ENCODE data around the gene ITPK1.

DNA sequence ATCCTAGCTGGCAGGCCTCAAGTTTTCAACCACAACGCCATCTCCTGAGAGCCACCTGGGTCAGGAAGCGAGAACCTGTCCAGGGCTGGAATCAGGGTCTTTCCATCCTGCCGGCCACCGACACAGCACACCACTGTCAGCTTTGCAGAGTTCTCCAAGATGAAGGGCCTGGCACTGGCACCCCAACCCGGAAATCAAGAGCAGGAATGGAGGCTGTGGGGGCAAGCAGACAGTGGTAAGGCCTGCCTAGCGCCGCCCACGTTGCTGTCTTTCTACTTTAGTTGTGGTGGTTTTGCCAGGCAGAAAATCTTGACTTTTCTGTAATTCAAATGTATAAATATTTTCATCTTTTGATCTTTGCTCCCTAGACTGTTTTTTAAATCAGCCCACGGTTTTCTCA lies 90.7 kb downstream of the ITPK1 start:
- TF ChIP-seq, protein P1, sequence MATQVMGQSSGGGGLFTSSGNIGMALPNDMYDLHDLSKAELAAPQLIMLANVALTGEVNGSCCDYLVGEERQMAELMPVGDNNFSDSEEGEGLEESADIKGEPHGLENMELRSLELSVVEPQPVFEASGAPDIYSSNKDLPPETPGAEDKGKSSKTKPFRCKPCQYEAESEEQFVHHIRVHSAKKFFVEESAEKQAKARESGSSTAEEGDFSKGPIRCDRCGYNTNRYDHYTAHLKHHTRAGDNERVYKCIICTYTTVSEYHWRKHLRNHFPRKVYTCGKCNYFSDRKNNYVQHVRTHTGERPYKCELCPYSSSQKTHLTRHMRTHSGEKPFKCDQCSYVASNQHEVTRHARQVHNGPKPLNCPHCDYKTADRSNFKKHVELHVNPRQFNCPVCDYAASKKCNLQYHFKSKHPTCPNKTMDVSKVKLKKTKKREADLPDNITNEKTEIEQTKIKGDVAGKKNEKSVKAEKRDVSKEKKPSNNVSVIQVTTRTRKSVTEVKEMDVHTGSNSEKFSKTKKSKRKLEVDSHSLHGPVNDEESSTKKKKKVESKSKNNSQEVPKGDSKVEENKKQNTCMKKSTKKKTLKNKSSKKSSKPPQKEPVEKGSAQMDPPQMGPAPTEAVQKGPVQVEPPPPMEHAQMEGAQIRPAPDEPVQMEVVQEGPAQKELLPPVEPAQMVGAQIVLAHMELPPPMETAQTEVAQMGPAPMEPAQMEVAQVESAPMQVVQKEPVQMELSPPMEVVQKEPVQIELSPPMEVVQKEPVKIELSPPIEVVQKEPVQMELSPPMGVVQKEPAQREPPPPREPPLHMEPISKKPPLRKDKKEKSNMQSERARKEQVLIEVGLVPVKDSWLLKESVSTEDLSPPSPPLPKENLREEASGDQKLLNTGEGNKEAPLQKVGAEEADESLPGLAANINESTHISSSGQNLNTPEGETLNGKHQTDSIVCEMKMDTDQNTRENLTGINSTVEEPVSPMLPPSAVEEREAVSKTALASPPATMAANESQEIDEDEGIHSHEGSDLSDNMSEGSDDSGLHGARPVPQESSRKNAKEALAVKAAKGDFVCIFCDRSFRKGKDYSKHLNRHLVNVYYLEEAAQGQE (IDR thresholded peaks at IDR 0.05; ENCODE audit: insufficient read depth in 1 of 2, low read depth in 2 of 2, low read length in 1 of 2), result no peak
- TF ChIP-seq, protein P2, sequence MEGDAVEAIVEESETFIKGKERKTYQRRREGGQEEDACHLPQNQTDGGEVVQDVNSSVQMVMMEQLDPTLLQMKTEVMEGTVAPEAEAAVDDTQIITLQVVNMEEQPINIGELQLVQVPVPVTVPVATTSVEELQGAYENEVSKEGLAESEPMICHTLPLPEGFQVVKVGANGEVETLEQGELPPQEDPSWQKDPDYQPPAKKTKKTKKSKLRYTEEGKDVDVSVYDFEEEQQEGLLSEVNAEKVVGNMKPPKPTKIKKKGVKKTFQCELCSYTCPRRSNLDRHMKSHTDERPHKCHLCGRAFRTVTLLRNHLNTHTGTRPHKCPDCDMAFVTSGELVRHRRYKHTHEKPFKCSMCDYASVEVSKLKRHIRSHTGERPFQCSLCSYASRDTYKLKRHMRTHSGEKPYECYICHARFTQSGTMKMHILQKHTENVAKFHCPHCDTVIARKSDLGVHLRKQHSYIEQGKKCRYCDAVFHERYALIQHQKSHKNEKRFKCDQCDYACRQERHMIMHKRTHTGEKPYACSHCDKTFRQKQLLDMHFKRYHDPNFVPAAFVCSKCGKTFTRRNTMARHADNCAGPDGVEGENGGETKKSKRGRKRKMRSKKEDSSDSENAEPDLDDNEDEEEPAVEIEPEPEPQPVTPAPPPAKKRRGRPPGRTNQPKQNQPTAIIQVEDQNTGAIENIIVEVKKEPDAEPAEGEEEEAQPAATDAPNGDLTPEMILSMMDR (IDR thresholded peaks at IDR 0.05), result no peak
- TF ChIP-seq SIN3A (IDR thresholded peaks at IDR 0.05; ENCODE audit: borderline replicate concordance, insufficient read depth, low read depth, low read length) (no peak), POLR2AphosphoS5 (IDR thresholded peaks at IDR 0.05; ENCODE audit: low read depth, low read length) (no peak), TCF7L2 (IDR thresholded peaks at IDR 0.05; ENCODE audit: low read depth, low read length) (no peak)

Data from Panc1 (cell line).